Thyroid gland (tissue), 4 donors: ENCODE measurements around the gene SMIM9.

Experiments
- CTCF ChIP-seq, 6 experiments: fragments of 200-600 bp in 3 of 6; fragments of 450-650 bp in 3 of 6; sonication (generic) in 3 of 6; IDR thresholded peaks; one replicate each; pipeline ENCODE4 v1.5.1; 2016 to 2019; ENCODE audit warnings: antibody characterized with exemption in 6 of 6, mild to moderate bottlenecking in 2 of 6, inconsistent platforms in 1 of 6, moderate library complexity in 1 of 6
- POLR2A ChIP-seq, 2 donors: fragments of 450-650 bp; IDR thresholded peaks; one replicate each; pipeline ENCODE4 v1.6.1; 2017; ENCODE audit warnings: antibody characterized with exemption in 2 of 2, mild to moderate bottlenecking in 2 of 2, moderate library complexity in 1 of 2

GRCh38 chrX:154785716-154786115 lies 48.7 kb downstream of the SMIM9 start:
- no peak for TF ChIP-seq CTCF (IDR thresholded peaks at IDR 0.05)
- no peak for TF ChIP-seq POLR2A (IDR thresholded peaks at IDR 0.05)
